D721Med (cell line): Measurements from ENCODE around the gene NFIA.

Experiments
- DNase-seq: peaks from one replicate; pipeline ENCODE4 v3.0.0; 2011; ENCODE audit warnings: low spot score; ENCODE audit not compliant: insufficient read length
- FAIRE-seq: peaks from 2 replicates; lab custom pipeline; 2011; peaks lifted over from hg19 to GRCh38; lab: Jason Lieb, UNC
- TF ChIP-seq, protein P1 (sequence below): IDR thresholded peaks from 2 replicates; pipeline ENCODE4 v1.5.1; 2012; ENCODE audit warnings: mild to moderate bottlenecking, control low read depth; ENCODE audit not compliant: insufficient read depth; ENCODE audit errors: missing control alignments

Gene NFIA

DNA sequence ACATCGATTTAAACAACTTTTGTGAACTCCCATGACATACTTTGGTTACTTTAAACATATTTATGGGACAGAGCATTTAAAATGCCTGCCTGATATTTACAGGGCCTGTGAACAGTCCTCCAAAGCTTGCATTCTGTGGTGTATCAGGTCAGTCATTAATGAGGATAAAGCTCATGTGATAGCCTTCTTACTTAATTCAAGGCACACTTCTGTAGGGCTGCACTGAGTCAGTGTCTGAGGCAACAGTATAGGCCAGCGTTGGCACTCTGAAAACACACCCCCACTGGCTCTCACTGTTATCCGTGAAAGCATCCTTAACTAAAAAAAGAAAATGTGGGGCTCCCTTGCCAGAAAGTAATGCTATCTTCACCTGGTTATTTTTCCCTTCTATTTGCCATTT lies 200.0 kb downstream of the NFIA start:
- DNase-seq: no peak
- TF ChIP-seq, protein P1, sequence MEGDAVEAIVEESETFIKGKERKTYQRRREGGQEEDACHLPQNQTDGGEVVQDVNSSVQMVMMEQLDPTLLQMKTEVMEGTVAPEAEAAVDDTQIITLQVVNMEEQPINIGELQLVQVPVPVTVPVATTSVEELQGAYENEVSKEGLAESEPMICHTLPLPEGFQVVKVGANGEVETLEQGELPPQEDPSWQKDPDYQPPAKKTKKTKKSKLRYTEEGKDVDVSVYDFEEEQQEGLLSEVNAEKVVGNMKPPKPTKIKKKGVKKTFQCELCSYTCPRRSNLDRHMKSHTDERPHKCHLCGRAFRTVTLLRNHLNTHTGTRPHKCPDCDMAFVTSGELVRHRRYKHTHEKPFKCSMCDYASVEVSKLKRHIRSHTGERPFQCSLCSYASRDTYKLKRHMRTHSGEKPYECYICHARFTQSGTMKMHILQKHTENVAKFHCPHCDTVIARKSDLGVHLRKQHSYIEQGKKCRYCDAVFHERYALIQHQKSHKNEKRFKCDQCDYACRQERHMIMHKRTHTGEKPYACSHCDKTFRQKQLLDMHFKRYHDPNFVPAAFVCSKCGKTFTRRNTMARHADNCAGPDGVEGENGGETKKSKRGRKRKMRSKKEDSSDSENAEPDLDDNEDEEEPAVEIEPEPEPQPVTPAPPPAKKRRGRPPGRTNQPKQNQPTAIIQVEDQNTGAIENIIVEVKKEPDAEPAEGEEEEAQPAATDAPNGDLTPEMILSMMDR: no peak

DNA sequence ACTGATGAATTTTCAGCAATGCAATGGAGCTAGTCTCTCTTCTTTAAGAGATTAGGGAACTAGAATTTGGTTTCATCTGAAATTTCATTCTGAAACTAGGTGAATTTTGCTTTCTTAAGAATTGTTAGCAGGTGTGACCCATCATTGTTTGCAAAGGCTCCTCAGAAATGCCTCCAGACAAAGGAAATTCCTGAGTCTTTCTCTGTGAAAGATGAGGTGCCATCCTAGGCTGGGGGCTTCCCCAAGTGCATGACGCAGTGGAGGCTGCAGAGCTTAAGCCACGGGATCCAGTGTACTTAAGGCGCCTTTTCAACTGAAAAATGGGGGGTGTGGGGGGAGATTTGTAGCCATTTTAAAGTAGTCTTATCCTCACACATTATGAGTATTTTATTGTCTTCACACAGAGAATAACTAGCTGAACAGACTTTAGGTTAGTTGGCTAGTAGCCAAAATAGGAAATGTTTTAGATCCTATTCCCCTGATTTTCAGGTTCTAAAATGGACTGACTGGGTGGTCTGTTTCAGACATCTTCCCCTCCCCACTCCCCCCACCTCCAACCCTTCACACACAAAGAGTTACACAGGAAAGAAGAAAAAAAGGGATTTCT lies 202.0 kb downstream of the NFIA start:
- no peak for DNase-seq
- FAIRE-seq: no peak
- TF ChIP-seq, protein P1: no peak

More for the DNA sequence above, 200.0 kb downstream of the NFIA start:
- no peak for FAIRE-seq

DNA sequence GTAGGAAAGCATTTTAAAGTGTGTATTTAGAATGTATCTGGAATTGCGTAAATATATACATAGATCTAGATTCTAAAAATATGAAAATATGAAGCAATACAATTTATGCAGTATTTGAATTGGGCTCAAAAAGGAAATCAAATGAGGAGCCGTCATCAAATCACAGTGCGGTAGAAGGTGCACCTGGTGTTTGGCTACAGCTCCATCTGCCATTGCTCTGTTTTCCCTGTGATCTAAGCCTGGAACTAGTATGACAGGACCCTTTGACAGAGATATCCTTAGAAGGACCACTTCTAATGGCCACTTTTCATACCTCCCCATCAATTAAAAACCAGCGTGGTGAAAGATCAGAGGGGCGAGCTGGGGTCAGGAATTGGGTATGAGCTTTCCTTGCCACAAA lies 202.6 kb downstream of the NFIA start:
- DNase-seq: no peak
- TF ChIP-seq, protein P1: no peak

DNA sequence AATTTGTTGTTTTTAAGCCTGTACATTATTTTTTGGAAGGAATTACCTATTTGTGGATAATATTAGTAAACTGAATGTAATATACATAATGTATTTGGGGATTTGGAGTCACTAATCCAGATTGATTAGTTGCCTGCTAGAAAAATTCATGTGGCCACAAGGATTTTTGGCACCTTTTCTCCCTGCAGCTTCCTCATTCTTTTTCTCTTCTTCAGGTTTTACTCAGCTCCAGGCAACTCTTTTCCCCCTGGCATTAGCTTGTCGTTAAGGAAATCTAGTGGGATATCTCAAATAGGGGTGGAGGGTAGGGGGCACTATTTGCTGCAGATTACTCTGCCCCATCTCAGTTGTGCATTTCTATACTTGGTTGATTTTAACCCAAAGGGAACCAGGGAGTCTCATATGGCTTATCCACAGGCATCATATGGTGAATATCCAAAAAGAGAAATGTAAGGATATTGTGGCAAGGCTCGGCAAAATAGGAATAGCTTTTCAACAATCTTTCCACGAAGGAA lies 203.1 kb downstream of the NFIA start:
- DNase-seq (no peak), FAIRE-seq (peak; percentile 29)
- TF ChIP-seq, protein P1: peak; percentile 15

More for the DNA sequence above, 202.6 kb downstream of the NFIA start:
- no peak for FAIRE-seq

DNA sequence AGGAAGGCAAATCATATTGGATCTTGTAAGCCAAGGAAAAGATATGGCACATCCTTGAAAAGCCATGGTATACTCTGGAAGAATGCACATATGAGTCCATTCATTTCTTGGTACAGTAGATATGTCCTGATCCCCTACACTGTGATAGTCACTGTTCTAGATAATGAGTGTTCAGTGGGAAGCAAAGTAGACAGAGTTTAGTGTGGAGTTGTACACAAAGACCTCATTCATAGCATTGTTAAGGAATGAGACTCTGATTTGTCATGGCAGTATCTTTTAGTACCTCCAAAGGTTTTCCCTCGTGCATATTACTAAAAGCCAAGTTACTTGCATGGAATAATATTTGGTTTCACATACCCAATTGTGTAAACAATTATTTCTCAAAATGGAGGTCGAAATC lies 204.7 kb downstream of the NFIA start:
- FAIRE-seq (no peak), DNase-seq (no peak)
- TF ChIP-seq, protein P1: no peak

DNA sequence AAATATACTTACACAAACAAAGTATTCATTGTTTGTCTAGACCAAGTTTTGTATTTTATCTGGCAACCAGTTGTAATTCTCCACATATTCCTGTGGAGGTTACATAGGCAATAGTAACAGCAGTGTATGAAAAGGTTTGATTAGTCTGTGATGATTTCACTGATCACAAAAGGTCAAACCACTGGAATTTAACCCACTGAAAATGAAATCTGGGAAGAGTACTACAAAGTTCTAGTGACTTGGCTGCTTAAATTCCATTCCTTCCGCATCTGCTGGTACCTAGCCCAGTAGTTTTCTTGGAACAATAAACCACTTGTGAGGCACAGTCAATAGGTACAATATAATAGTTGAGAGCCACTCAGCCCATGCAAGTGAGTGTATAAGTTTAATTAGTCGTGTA lies 205.4 kb downstream of the NFIA start:
- no peak for FAIRE-seq
- no peak for DNase-seq
- TF ChIP-seq, protein P1: no peak
